HCT116 (cell line): ENCODE measurements around the gene SLC30A7. TPM values are rescaled to one million over a fixed set of nuclear protein-coding genes. Genes with fewer than 3 reads are reported as not detected.

Source experiments
- ATAC-seq: fragments of 200-7000 bp; cut with Tn5 transposase; 2 replicates; pipeline ENCODE4 v1.9.1; 2020; ENCODE audit warnings: mild to moderate bottlenecking, moderate library complexity
- BruUV-seq: library from RNA; stranded (reverse); fragments of 400-500 nt; replicated peaks from 2 replicates; lab custom pipeline; 2021; lab: Mats Ljungman, UMichigan
- CTCF ChIA-PET: fragments of 300-600 bp; sonication (Branson Sonifier 250); formaldehyde crosslinking; loops from one replicate; lab custom pipeline; 2021; ENCODE audit warnings: antibody characterized with exemption; lab: Charles Lee
- POLR2A ChIA-PET: fragments of 300-600, 350-600 bp; sonication (Branson Sonifier 250); formaldehyde crosslinking; loops from one replicate; lab custom pipeline; 2021; ENCODE audit warnings: antibody characterized with exemption; lab: Charles Lee
- RAD21 ChIA-PET, 2 experiments: fragments of 300-600 bp; sonication (Branson Sonifier 250); formaldehyde crosslinking; loops; one replicate each; lab custom pipeline; 2023; ENCODE audit warnings: low total read pairs in 2 of 2; ENCODE audit not compliant: uncharacterized antibody in 2 of 2, unreplicated experiment in 2 of 2, low non-redundant PET in 1 of 2; lab: Charles Lee
- DNase-seq: peaks from one replicate; pipeline ENCODE4 v3.0.0-alpha.2; 2010; ENCODE audit warnings: low read depth, low spot score
- H2AFZ ChIP-seq: fragments of 200-600 bp; shearing (Covaris generic), sonication (generic); 2 replicates; pipeline ENCODE4 v1.6.1; 2017; ENCODE audit warnings: low read depth, mixed run types, mixed read lengths, antibody characterized with exemption, low read length; ENCODE audit not compliant: poor library complexity, severe bottlenecking
- H3K27ac ChIP-seq: 2 replicates; pipeline ENCODE4 v1.5.1; 2012; ENCODE audit warnings: low read depth, low read length
- H3K27me3 ChIP-seq: fragments of 200-600 bp; sonication (generic); 2 replicates; pipeline ENCODE4 v1.6.1; 2016; ENCODE audit warnings: mixed run types, low read length, mixed read lengths; ENCODE audit not compliant: insufficient read depth
- H3K36me3 ChIP-seq, 2 experiments: fragments of 200-500 bp in 1 of 2; fragments of 200-600 bp in 1 of 2; sonication (Bioruptor generic) in 1 of 2; sonication (generic) in 1 of 2; 2 replicates each; pipeline versions ENCODE4 v1.5.1 to v1.6.1; 2014 to 2016; ENCODE audit warnings: low read length in 2 of 2, inconsistent platforms in 1 of 2, mixed read lengths in 1 of 2, mixed run types in 1 of 2; ENCODE audit not compliant: insufficient read depth in 2 of 2, control insufficient read depth in 1 of 2
- H3K4me1 ChIP-seq, 2 experiments: fragments of 200-600 bp in 1 of 2; sonication (generic) in 1 of 2; 2 replicates each; pipeline versions ENCODE4 v1.5.1 to v1.6.1; 2012 to 2017; ENCODE audit warnings: low read length in 2 of 2, inconsistent platforms in 1 of 2, mild to moderate bottlenecking in 1 of 2, mixed read lengths in 1 of 2, mixed run types in 1 of 2, moderate library complexity in 1 of 2; ENCODE audit not compliant: insufficient read depth in 2 of 2, control insufficient read depth in 1 of 2
- H3K4me2 ChIP-seq: fragments of 200-600 bp; sonication (generic); 2 replicates; pipeline ENCODE4 v1.6.1; 2017; ENCODE audit warnings: mixed run types, low read length, mixed read lengths
- H3K4me3 ChIP-seq, 2 experiments: fragments of 200-600 bp in 1 of 2; sonication (generic) in 1 of 2; replicated peaks in 1 of 2; 2 replicates each; pipeline ENCODE4 v1.5.1; 2011 to 2016; ENCODE audit warnings: low read length in 2 of 2, control low read depth in 1 of 2, low read depth in 1 of 2, mild to moderate bottlenecking in 1 of 2, mixed read lengths in 1 of 2, mixed run types in 1 of 2
- H3K79me2 ChIP-seq: fragments of 200-600 bp; sonication (generic); 2 replicates; pipeline ENCODE4 v1.6.1; 2017; ENCODE audit warnings: mild to moderate bottlenecking, mixed run types, low read length, moderate library complexity, mixed read lengths; ENCODE audit not compliant: insufficient read depth
- H3K9ac ChIP-seq: fragments of 200-600 bp; sonication (generic); 2 replicates; pipeline ENCODE4 v1.6.1; 2016; ENCODE audit warnings: low read length, mixed read lengths
- H3K9me2 ChIP-seq: fragments of 200-600 bp; sonication (generic), shearing (Covaris generic); 2 replicates; pipeline ENCODE4 v1.6.1; 2017; ENCODE audit warnings: mixed run types, mild to moderate bottlenecking, moderate library complexity; ENCODE audit not compliant: insufficient read depth
- H3K9me3 ChIP-seq, 2 experiments: fragments of 200-500 bp in 1 of 2; fragments of 200-600 bp in 1 of 2; sonication (Bioruptor generic) in 1 of 2; sonication (generic) in 1 of 2; 2 replicates each; pipeline ENCODE4 v1.6.1; 2014 to 2017; ENCODE audit warnings: low read length in 2 of 2, mixed read lengths in 2 of 2, inconsistent platforms in 1 of 2, low read depth in 1 of 2, mild to moderate bottlenecking in 1 of 2, mixed run types in 1 of 2, moderate library complexity in 1 of 2; ENCODE audit not compliant: control insufficient read depth in 1 of 2, insufficient read depth in 1 of 2
- H4K20me1 ChIP-seq: fragments of 200-600 bp; sonication (generic), shearing (Covaris generic); 2 replicates; pipeline ENCODE4 v1.6.1; 2017; ENCODE audit warnings: mixed run types, mild to moderate bottlenecking, moderate library complexity; ENCODE audit not compliant: insufficient read depth
- CBX3 ChIP-seq: IDR thresholded peaks from 2 replicates; pipeline ENCODE4 v1.6.1; 2012; ENCODE audit warnings: low read depth
- CEBPB ChIP-seq: IDR thresholded peaks from 2 replicates; pipeline ENCODE4 v1.6.1; 2012; ENCODE audit warnings: low read depth
- EGR1 ChIP-seq: IDR thresholded peaks from 2 replicates; pipeline ENCODE4 v1.6.1; 2012; ENCODE audit warnings: low read depth
- ELF1 ChIP-seq: IDR thresholded peaks from 2 replicates; pipeline ENCODE4 v1.6.1; 2012; ENCODE audit warnings: low read depth, borderline replicate concordance
- EZH2 ChIP-seq: fragments of 200-600 bp; sonication (generic); IDR thresholded peaks from 2 replicates; pipeline ENCODE4 v1.6.1; 2017; ENCODE audit warnings: antibody characterized with exemption, mixed run types
- EZH2phosphoT487 ChIP-seq: fragments of 200-600 bp; IDR thresholded peaks from 2 replicates; pipeline ENCODE4 v1.6.1; 2018; ENCODE audit warnings: antibody characterized with exemption, borderline replicate concordance
- FOSL1 ChIP-seq: IDR thresholded peaks from 2 replicates; pipeline ENCODE4 v1.6.1; 2012; ENCODE audit warnings: low read depth
- JUND ChIP-seq: IDR thresholded peaks from 2 replicates; pipeline ENCODE4 v1.6.1; 2012
- RAD21 ChIP-seq: IDR thresholded peaks from 2 replicates; pipeline ENCODE4 v1.6.1; 2012; ENCODE audit warnings: low read depth, mild to moderate bottlenecking
- REST ChIP-seq: IDR thresholded peaks from 2 replicates; pipeline ENCODE4 v1.6.1; 2012; ENCODE audit warnings: low read depth
- TCF7L2 ChIP-seq: IDR thresholded peaks from 2 replicates; pipeline ENCODE4 v1.7.0; 2011; ENCODE audit warnings: borderline replicate concordance, inconsistent platforms; ENCODE audit not compliant: insufficient read depth, insufficient read length; ENCODE audit errors: extremely low read depth
- YY1 ChIP-seq: IDR thresholded peaks from 2 replicates; pipeline ENCODE4 v1.6.1; 2011; ENCODE audit warnings: low read length, low read depth, moderate library complexity, mild to moderate bottlenecking; ENCODE audit not compliant: insufficient replicate concordance; ENCODE audit errors: extremely low read depth
- ZBTB33 ChIP-seq: IDR thresholded peaks from 2 replicates; pipeline ENCODE4 v1.6.1; 2011; ENCODE audit warnings: mild to moderate bottlenecking, low read length, moderate library complexity; ENCODE audit not compliant: insufficient replicate concordance; ENCODE audit errors: extremely low read depth
- ZFX ChIP-seq: fragments of 450-650 bp; IDR thresholded peaks from 2 replicates; pipeline ENCODE4 v1.6.1; 2017
- intact Hi-C: fragments of 100-400 bp; cut with micrococcal nuclease; formaldehyde crosslinking; loops from 2 replicates; pipeline ENCODE4 v1.10.0; 2022
- total RNA-seq: library from RNA; stranded (reverse); gene quantifications from one replicate; pipeline ENCODE4 v1.2.1, GENCODE V29; 2021; ENCODE audit not compliant: unreplicated experiment
- TF ChIP-seq, protein P1 (sequence below): IDR thresholded peaks from 2 replicates; pipeline ENCODE4 v1.6.1; 2012
- TF ChIP-seq, protein P2 (sequence below), 3 experiments: fragments of 200-600 bp in 1 of 3; sonication (generic) in 1 of 3; IDR thresholded peaks in 2 of 3; conservative IDR thresholded peaks in 1 of 3; 2 replicates each; pipeline ENCODE4 v1.5.1; 2012 to 2017; ENCODE audit warnings: low read depth in 2 of 3, low read length in 2 of 3, antibody characterized with exemption in 1 of 3, borderline replicate concordance in 1 of 3, control low read depth in 1 of 3, mild to moderate bottlenecking in 1 of 3, mixed read lengths in 1 of 3, mixed run types in 1 of 3, moderate library complexity in 1 of 3; ENCODE audit not compliant: insufficient read depth in 1 of 3

The SLC30A7 gene
- total RNA-seq, 1 experiment from 2014 or later: 23.3 TPM

GRCh38 chr1:100936194-100936967 lies 40.5 kb downstream of the SLC30A7 start:
- Histone ChIP-seq H3K4me2 (no peak overlapping the region), H2AFZ (no peak overlapping the region), H3K27ac (no peak overlapping the region), H3K9me2 (no peaks in the 10 kb centered on the region), H3K9me3 (no peaks in the 10 kb centered on the region), H3K9ac (no peak overlapping the region), H3K79me2 (peaks cover 10% of the 10 kb centered on the region), H4K20me1 (no peaks in the 10 kb centered on the region), H3K4me3 (no peak overlapping the region), H3K27me3 (no peaks in the 10 kb centered on the region), H3K4me1 (no peaks in the 10 kb centered on the region), H3K36me3 (peaks cover 0 to 8% of the 10 kb centered on the region in 2 experiments; a peak in 1 of 4 replicates)
- POLR2A ChIA-PET: no interaction called here
- intact Hi-C loops: no loop called here
- CTCF ChIA-PET: no interaction called here
- BruUV-seq: no TSS peak
- TF ChIP-seq YY1 (no peak), ZBTB33 (no peak), EGR1 (no peak), ZFX (no peak), TCF7L2 (no peak), EZH2 (no peak), JUND (no peak), REST (no peak), CEBPB (no peak), CBX3 (no peak), ELF1 (no peak), EZH2phosphoT487 (no peak), RAD21 (no peak), FOSL1 (no peak)
- TF ChIP-seq, protein P1, sequence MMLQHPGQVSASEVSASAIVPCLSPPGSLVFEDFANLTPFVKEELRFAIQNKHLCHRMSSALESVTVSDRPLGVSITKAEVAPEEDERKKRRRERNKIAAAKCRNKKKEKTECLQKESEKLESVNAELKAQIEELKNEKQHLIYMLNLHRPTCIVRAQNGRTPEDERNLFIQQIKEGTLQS: no peak
- TF ChIP-seq, protein P2, sequence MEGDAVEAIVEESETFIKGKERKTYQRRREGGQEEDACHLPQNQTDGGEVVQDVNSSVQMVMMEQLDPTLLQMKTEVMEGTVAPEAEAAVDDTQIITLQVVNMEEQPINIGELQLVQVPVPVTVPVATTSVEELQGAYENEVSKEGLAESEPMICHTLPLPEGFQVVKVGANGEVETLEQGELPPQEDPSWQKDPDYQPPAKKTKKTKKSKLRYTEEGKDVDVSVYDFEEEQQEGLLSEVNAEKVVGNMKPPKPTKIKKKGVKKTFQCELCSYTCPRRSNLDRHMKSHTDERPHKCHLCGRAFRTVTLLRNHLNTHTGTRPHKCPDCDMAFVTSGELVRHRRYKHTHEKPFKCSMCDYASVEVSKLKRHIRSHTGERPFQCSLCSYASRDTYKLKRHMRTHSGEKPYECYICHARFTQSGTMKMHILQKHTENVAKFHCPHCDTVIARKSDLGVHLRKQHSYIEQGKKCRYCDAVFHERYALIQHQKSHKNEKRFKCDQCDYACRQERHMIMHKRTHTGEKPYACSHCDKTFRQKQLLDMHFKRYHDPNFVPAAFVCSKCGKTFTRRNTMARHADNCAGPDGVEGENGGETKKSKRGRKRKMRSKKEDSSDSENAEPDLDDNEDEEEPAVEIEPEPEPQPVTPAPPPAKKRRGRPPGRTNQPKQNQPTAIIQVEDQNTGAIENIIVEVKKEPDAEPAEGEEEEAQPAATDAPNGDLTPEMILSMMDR (IDR thresholded peaks at IDR 0.05 in 2 of 3, conservative IDR thresholded peaks at IDR 0.05 in 1 of 3; ENCODE audit: borderline replicate concordance in 1 of 3, insufficient read depth in 1 of 3, low read depth in 2 of 3, low read length in 2 of 3): no peak
- ATAC-seq: no peak
- RAD21 ChIA-PET: no interaction called here
- no peak for DNase-seq
